Adipocyte (in vitro differentiated cells): ENCODE data around the gene RGS10.

Experiments used
- DNase-seq: peaks from one replicate; pipeline ENCODE4 v3.0.0-alpha.2; 2015; ENCODE audit warnings: low read depth
- H3K27me3 ChIP-seq: replicated peaks from 2 replicates; pipeline ENCODE4 v1.7.0; 2013; ENCODE audit warnings: mild to moderate bottlenecking, low read length, moderate library complexity; ENCODE audit not compliant: control insufficient read depth, insufficient read depth
- H3K36me3 ChIP-seq: 2 replicates; pipeline ENCODE4 v1.7.0; 2013; ENCODE audit warnings: low read length, mild to moderate bottlenecking, moderate library complexity; ENCODE audit not compliant: control insufficient read depth, insufficient read depth, severe bottlenecking
- H3K4me1 ChIP-seq: 2 replicates; pipeline ENCODE4 v1.7.0; 2013; ENCODE audit warnings: mild to moderate bottlenecking, low read length, moderate library complexity; ENCODE audit not compliant: control insufficient read depth, insufficient read depth
- H3K4me3 ChIP-seq: 2 replicates; pipeline ENCODE4 v1.7.0; 2013; ENCODE audit warnings: mild to moderate bottlenecking, low read length, moderate library complexity
- H3K9ac ChIP-seq: 2 replicates; pipeline ENCODE4 v1.7.0; 2013; ENCODE audit warnings: mild to moderate bottlenecking, low read length, moderate library complexity
- H3K9me3 ChIP-seq: 2 replicates; pipeline ENCODE4 v1.7.0; 2013; ENCODE audit warnings: mild to moderate bottlenecking, low read length, moderate library complexity; ENCODE audit not compliant: control insufficient read depth

The RGS10 gene

DNA sequence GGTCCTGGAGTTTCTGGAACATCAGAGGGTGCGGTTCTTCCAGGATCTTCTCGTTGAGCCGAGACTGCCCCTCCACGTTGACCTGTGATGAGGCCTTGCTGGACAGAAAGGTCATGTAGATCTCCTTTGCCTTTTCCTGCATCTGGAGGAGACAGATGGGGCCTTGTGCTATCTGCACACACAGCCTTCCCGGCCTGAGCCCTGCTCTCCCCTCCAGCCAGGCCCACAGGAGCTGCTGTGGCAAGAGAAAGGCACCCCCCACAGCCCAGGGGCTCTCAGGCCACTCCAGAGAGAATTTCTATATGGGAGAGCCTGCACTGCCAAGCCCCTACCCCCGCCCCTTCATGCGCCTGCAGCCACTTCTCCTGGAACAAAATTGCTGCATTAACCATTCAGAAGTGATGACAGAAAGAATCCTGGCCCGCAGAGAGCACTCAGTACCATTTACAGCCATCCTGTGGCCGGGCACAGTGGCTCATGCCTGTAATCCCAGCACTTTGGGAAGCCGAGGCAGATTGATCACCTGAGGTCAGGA, 26.9 kb downstream of the RGS10 start:
- Histone ChIP-seq H3K9me3 (no peaks in the 10 kb centered on the region), H3K36me3 (no peaks in the 10 kb centered on the region), H3K9ac (no peak overlapping the region), H3K4me1 (no peaks in the 10 kb centered on the region), H3K4me3 (no peak overlapping the region), H3K27me3 (no peaks in the 10 kb centered on the region)
- no peak for DNase-seq

DNA sequence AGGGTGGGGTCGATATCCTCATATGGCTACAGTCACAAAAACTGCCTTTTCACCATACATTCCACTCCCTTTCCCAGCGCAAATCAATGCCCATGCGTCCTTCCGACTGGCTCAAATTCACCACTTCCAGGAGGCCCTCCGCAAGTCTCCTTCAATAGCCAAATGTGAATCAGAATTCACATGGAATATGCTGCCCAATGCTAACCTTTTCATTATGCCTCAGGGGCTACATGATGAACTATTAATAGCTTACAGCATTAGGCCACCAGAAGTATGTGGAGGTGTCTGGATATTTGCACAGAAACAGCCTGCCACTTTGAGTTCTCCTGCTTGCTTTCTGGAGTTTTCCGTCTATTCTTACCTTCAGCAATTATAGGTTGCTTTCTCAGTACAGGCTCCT, 27.7 kb downstream of the RGS10 start:
- no peak for DNase-seq
- Histone ChIP-seq H3K27me3 (no peaks in the 10 kb centered on the region), H3K9ac (no peak overlapping the region), H3K4me1 (peaks cover 4% of the 10 kb centered on the region), H3K36me3 (no peaks in the 10 kb centered on the region), H3K9me3 (no peaks in the 10 kb centered on the region), H3K4me3 (no peak overlapping the region)

DNA sequence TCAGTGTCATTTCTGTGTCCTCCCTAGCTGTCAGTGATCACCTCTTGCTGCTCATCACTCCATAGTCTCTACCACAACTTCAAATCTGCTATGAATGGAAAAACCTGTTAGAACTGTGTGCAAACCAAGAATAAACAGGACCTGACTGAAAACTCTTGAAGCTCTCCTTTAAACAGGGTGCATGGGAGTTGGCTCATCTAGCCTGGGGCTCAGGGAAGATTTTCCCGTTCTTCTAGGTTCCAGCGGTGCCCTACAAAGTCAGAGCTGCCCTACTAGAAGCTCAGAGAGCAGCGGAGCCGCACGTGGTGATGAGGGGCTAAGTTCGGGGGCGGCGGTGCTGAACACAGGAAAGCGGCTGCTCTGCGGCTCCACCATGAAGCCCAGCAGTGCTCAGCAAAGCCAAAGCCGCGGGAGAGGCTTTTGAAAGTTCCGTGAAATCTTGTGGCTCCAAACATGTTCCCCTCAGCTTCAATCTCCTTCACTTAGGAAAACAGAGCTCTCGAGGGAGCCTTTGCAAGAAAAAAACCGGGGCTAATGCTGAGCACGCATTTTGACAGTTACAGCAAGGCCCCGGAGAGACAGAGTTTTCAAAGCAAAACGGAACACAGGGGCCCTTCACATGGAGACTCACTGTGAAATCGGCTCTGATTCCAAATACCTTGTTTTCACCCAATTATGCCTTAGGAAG, 30.5 kb downstream of the RGS10 start:
- Histone ChIP-seq H3K27me3 (no peaks in the 10 kb centered on the region), H3K4me3 (no peak overlapping the region), H3K4me1 (peaks cover 4% of the 10 kb centered on the region), H3K9ac (no peak overlapping the region), H3K9me3 (no peaks in the 10 kb centered on the region), H3K36me3 (no peaks in the 10 kb centered on the region)
- DNase-seq, result no peak

DNA sequence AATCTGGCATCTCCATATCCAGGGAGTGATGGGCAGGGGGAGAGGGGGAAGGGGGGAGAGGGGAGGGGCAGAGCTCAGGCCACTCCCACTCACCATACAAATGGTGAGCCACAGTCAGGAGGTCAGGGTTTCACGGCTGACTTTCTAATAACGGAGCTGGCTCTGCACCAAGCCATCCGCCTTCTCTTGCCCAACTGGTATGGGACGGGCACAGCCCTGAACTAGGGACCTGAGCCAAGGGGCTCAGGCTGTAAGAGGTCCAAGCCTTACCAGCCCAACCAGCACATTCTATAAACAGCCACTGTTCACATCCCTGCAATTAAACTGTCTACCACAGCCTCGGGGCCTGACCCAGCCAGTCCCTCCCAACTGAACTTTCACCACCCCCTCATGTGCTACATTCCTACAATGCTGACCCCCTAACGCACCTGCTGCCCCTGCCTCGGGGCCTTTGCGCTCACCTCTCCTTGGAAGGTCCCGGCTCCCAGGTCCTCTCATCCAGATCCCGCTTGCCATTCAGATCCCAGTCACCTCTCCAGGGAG, 32.5 kb downstream of the RGS10 start:
- no peak for DNase-seq
- peaks cover 4% of the 10 kb centered on the region for H3K4me1 ChIP-seq
- H3K36me3 ChIP-seq, result no peaks in the 10 kb centered on the region

DNA sequence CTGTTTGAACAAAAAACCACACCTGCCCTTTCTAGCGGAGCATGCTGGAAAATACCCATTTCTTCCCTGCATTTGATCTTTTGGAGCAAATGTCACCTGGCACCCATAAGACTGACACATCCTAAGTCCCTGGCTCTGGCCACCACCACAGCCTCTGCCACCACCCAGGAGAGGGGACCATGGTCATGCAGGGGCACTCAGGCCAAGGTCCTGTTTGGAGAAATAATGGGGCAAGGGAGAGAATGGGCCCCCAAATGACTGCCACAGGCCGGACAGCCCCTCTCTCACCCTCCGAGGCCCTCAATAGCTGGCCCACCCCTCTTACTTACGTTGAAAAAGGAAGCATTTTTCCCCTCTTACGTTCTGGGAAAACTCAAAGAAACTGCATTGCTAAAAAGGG, 35.4 kb downstream of the RGS10 start:
- Histone ChIP-seq H3K27me3 (no peaks in the 10 kb centered on the region), H3K4me1 (peaks cover 4% of the 10 kb centered on the region), H3K4me3 (no peak overlapping the region), H3K9ac (no peak overlapping the region), H3K36me3 (no peaks in the 10 kb centered on the region), H3K9me3 (no peaks in the 10 kb centered on the region)
- no peak for DNase-seq

More for the DNA sequence above, 32.5 kb downstream of the RGS10 start:
- H3K27me3 ChIP-seq, result no peaks in the 10 kb centered on the region
- H3K9me3 ChIP-seq, result no peaks in the 10 kb centered on the region
- H3K9ac ChIP-seq, result no peak overlapping the region
- no peak overlapping the region for H3K4me3 ChIP-seq

DNA sequence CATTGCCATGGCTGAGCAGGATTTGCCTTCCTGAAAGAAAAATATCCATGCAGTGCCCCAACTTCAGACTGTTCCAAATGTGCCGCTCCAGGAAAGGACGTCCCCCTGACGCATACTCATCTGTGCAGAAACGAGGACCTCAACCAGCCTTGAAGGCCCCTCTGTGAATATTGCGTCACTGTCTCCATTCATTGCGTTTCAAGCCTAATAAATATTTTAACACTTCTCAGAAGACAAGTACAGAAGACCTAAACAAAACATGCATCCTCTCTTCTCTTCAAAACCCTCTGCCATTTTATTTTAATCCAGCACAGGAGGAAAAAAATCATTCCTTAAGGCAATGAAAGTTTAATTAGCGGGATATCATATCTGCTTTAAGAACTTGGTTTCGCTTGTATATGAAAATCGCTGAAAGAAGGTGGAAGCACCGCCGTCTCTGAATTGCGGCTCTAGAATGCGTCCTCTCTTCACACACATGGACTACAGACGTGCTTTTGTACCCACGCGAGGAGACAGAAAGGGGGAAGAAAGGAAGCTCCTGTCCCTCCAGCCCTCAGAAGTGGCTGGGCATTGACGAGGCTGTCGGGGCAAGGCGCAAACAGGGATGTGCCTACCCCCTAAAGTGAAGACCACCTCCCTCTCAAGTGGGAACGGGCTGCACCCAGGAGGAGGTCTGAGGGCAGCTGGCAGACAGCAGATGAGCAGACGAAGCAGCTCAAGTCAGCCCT, 36.8 kb downstream of the RGS10 start:
- no peak overlapping the region for H3K9ac ChIP-seq
- no peaks in the 10 kb centered on the region for H3K9me3 ChIP-seq
- no peaks in the 10 kb centered on the region for H3K36me3 ChIP-seq
- H3K27me3 ChIP-seq, result no peaks in the 10 kb centered on the region
- no peak overlapping the region for H3K4me3 ChIP-seq
- peaks cover 4% of the 10 kb centered on the region for H3K4me1 ChIP-seq
- no peak for DNase-seq

DNA sequence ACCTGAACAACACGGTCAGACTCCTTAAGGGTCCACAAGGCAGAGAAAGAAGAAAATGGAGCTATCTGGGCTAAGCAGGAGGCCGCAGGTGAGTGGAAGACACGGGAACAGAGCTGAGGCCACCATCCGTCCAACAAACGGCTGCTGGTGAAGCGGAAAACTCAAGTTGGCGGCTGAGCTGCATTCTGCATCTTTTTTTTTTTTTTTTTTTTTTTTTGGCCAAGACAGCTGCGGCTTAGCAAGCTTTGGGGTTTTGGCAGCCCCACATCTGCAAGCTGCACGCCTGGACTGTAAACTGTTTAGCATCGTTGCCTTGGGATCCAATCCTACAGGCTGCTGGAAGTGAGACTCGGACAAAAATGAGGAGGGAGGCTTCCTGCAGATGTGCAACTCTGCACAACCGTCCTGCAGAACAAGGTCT, 37.4 kb downstream of the RGS10 start:
- H3K4me1 ChIP-seq, result peaks cover under 1% of the 10 kb centered on the region
- no peaks in the 10 kb centered on the region for H3K27me3 ChIP-seq

DNA sequence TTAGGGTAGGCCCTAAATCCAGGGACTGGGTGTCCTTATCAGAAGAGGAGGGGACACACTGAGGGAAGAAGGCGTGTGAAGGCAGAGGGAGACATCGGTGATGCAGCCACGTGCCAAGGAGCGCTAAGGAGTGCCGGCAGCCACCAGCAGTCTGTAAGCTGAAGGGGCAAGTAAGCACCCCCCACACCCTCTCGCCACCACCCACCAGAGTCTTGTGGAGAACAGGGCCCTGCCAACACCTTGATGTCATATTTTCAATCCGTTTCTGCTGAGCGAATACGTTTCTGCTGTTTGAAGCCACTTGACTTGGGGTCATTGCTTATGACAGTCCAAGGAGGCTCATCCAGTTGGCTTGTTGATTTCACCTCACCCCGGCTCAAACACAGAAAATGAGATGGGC, 37.9 kb downstream of the RGS10 start:
- H3K4me1 ChIP-seq, result no peaks in the 10 kb centered on the region
- H3K27me3 ChIP-seq, result no peaks in the 10 kb centered on the region
- H3K9ac ChIP-seq, result no peak overlapping the region
- no peaks in the 10 kb centered on the region for H3K36me3 ChIP-seq
- no peak for DNase-seq
- H3K4me3 ChIP-seq, result no peak overlapping the region
- H3K9me3 ChIP-seq, result no peaks in the 10 kb centered on the region

More for the DNA sequence above, 37.4 kb downstream of the RGS10 start:
- Histone ChIP-seq H3K36me3 (no peaks in the 10 kb centered on the region), H3K9me3 (no peaks in the 10 kb centered on the region), H3K9ac (no peak overlapping the region), H3K4me3 (no peak overlapping the region)
- no peak for DNase-seq

DNA sequence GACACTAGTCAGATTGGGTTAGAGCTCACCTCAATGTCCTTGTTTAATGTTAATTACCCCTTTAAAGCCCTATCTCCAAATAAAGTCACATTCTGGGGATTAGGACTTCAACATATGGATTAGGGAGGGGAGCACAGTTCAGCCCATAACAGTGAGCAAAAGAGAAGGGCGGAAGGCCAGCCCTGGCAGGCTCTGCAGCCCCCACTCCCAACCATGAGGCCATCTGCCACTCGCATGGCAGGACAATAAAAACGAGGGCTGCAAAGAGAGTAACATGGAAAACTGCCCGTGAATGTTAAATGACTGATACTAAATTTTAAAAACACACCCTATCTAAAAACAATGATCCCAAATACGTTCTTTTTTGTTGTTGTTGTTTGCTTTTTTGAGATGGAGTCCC, 38.7 kb downstream of the RGS10 start:
- no peak for DNase-seq
- Histone ChIP-seq H3K4me1 (no peaks in the 10 kb centered on the region), H3K27me3 (no peaks in the 10 kb centered on the region), H3K9ac (no peak overlapping the region), H3K9me3 (no peaks in the 10 kb centered on the region), H3K4me3 (no peak overlapping the region), H3K36me3 (no peaks in the 10 kb centered on the region)

DNA sequence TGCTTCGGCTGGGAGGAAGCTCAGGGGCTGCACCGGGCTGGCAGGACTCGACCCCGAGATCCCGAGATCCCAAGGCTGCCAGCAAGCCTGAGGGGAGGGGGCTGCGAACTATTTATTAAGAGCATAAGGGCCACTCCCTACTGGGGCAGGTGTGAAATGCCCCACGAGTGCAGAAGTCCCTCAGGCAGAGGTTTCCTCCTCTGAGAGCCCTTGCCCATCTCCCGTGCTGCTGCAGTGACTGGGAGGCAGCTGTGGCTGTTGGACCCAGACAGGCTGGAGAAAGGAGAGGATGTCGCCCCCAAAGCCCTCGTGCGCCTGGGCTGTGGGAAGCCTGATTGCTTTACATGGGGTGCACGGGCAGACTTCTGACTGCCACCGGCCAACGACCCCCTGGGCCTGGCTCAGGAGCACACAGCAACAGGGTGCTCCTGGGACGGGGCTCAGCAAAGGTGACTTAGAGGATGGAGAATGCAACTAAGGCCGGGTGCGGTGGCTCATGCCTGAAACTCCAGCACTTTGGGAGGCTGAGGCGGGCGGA, 39.8 kb downstream of the RGS10 start:
- Histone ChIP-seq H3K27me3 (no peaks in the 10 kb centered on the region), H3K9me3 (no peaks in the 10 kb centered on the region), H3K4me3 (no peak overlapping the region), H3K4me1 (no peaks in the 10 kb centered on the region), H3K9ac (no peak overlapping the region), H3K36me3 (no peaks in the 10 kb centered on the region)
- no peak for DNase-seq

DNA sequence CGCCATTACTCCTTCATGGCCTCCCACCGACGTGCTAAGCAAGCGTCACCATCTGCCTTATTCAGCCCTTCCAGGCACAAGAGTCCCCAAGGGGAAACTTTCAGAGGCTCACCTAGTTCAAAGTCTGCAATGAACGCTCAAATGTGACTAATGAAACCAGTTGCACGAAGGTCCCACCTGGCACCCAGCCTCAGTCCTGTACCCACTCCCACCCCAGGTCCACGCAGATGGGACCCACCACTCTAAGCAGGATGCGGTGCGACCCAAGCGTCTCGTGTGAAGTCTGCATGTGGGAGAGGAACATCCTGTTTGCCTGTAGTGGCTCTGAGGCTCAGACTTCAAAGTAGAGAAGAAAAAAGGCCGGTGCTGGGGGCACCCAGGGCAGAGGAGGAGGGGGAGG, 40.3 kb downstream of the RGS10 start:
- no peaks in the 10 kb centered on the region for H3K9me3 ChIP-seq
- no peak overlapping the region for H3K4me3 ChIP-seq
- no peak for DNase-seq
- no peak overlapping the region for H3K9ac ChIP-seq
- H3K36me3 ChIP-seq, result no peaks in the 10 kb centered on the region
- no peaks in the 10 kb centered on the region for H3K4me1 ChIP-seq
- H3K27me3 ChIP-seq, result no peaks in the 10 kb centered on the region
